H1 (cell line): Measurements from ENCODE around the gene ACTL9. TPM values are rescaled to one million over a fixed set of nuclear protein-coding genes. Genes with fewer than 3 reads are reported as not detected.

Experiments
- BRCA1 ChIP-seq: IDR thresholded peaks from 2 replicates; pipeline ENCODE4 v1.6.1; 2012; ENCODE audit warnings: low read depth, low read length, improper control_type of control experiment
- CBX8 ChIP-seq: fragments of 300-800, 300-1000 bp; sonication (generic); IDR thresholded peaks from 2 replicates; pipeline ENCODE4 v1.7.1; 2016; ENCODE audit warnings: low read depth, low read length, borderline replicate concordance
- CHD2 ChIP-seq: IDR thresholded peaks from 2 replicates; pipeline ENCODE4 v1.6.1; 2012; ENCODE audit warnings: low read length, improper control_type of control experiment
- PHF8 ChIP-seq: fragments of 200-600 bp; sonication (generic); conservative IDR thresholded peaks from 2 replicates; pipeline ENCODE4 v1.7.1; 2012; ENCODE audit warnings: low read depth, mild to moderate bottlenecking, inconsistent platforms, low read length, moderate library complexity
- SP2 ChIP-seq: IDR thresholded peaks from 2 replicates; pipeline ENCODE4 v1.6.1; 2012; ENCODE audit warnings: mild to moderate bottlenecking, low read length, inconsistent platforms
- SP4 ChIP-seq: IDR thresholded peaks from 2 replicates; pipeline ENCODE4 v1.6.1; 2012; ENCODE audit warnings: low read length, inconsistent platforms
- TCF12 ChIP-seq: IDR thresholded peaks from 2 replicates; pipeline ENCODE4 v1.6.1; 2011; ENCODE audit warnings: low read depth, mild to moderate bottlenecking, low read length
- polyA plus RNA-seq, 7 experiments: library from polyadenylated mRNA; depleted of rRNA in 3 of 7; stranded (reverse) in 5 of 7; unstranded in 2 of 7; fragments of >200 nt in 5 of 7; fragments of 200-250 nt in 2 of 7; gene quantifications; 1 replicate in 5 of 7; 2 replicates in 1 of 7; 4 replicates in 1 of 7; pipeline versions ENCODE4 v1.2.1 to v1.2.3, GENCODE V29; 2011 to 2013; ENCODE audit warnings: missing spikeins in 2 of 7, mixed read lengths in 2 of 7
- total RNA-seq: library from RNA; stranded (reverse); fragmentation: NEBNext Ultra II Directional; extraction: Animal tissue kit (Norgen Biotek cat#: 25700); gene quantifications from 2 replicates; pipeline ENCODE4 v1.2.1, GENCODE V29; 2021

The ACTL9 gene
- total and polyA plus RNA-seq, 2 of the 8 experiments (the other 6 are each of a cell fraction or from before 2014, with no cell fraction given), result not detected

DNA sequence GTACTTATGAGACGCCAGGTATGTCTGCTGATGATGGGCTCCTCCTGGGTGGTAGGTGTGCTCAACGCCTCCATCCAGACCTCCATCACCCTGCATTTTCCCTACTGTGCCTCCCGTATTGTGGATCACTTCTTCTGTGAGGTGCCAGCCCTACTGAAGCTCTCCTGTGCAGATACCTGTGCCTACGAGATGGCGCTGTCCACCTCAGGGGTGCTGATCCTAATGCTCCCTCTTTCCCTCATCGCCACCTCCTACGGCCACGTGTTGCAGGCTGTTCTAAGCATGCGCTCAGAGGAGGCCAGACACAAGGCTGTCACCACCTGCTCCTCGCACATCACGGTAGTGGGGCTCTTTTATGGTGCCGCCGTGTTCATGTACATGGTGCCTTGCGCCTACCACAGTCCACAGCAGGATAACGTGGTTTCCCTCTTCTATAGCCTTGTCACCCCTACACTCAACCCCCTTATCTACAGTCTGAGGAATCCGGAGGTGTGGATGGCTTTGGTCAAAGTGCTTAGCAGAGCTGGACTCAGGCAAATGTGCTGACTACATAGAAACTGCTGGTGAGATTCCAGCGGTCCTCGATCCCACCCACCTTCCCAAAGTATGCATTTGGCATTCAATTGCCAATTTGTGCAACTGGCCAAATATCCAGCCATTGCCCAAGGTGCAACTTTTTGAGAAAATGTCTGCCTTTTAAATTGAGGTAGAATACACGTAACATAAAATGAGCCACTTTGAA, 33.0 kb upstream of the ACTL9 start (continued):
- no peak for TF ChIP-seq TCF12
- TF ChIP-seq CBX8, result no peak
- TF ChIP-seq BRCA1, result no peak
- TF ChIP-seq PHF8, result no peak
- TF ChIP-seq CHD2, result no peak
- no peak for TF ChIP-seq SP4
- no peak for TF ChIP-seq SP2
